ENCODE results near the gene IFNA4. TPM values are rescaled to one million over a fixed set of nuclear protein-coding genes. Genes with fewer than 3 reads are reported as not detected.
A peak's percentile ranks its signal among the peaks of the same experiment; 100 is the strongest.
"Not testable (repeated sequence)": the region's sequence is repeated elsewhere in the genome, so short reads cannot be mapped to it uniquely, and the experiment has no call there.

The IFNA4 gene
- total and polyA plus RNA-seq, 2 of the 8 experiments (the other 6 are each of a cell fraction or from before 2014, with no cell fraction given), result not detected

GRCh38 chr9:21182810-21183736 is 4.3 kb downstream of the IFNA4 start:
- H3K23me2 ChIP-seq (ENCODE audit: low read depth, low read length); H2AFZ ChIP-seq (ENCODE audit: low read length); H2BK12ac ChIP-seq (ENCODE audit: low read depth, low read length); H4K91ac ChIP-seq (replicated peaks; ENCODE audit: insufficient read length, low read length); H3K18ac ChIP-seq (ENCODE audit: extremely low read depth, low read length); DNase-seq (ENCODE audit: low read depth in 1 of 2, low spot score in 2 of 2); H3K9me3 ChIP-seq (ENCODE audit: insufficient read depth in 2 of 2, low read depth in 1 of 2, low read length in 1 of 2); H2BK120ac ChIP-seq (replicated peaks; ENCODE audit: low read depth, low read length); H3K9ac ChIP-seq (replicated peaks in 1 of 4; ENCODE audit: extremely low read depth in 1 of 4, low read depth in 3 of 4, low read length in 3 of 4); H4K8ac ChIP-seq (ENCODE audit: extremely low read depth, insufficient read depth, low read length); H3K4ac ChIP-seq (replicated peaks; ENCODE audit: insufficient read length, low read depth, low read length); POLR2A ChIA-PET (ENCODE audit: partially characterized antibody); H3K79me2 ChIP-seq (ENCODE audit: control insufficient read depth in 1 of 2, insufficient read depth in 2 of 2, low read length in 2 of 2); H3K79me1 ChIP-seq (ENCODE audit: low read depth, low read length); H2BK15ac ChIP-seq (ENCODE audit: low read length); H4K5ac ChIP-seq (ENCODE audit: insufficient read length, low read depth, low read length); H4K20me1 ChIP-seq (replicated peaks in 1 of 2; ENCODE audit: control insufficient read depth in 1 of 2, insufficient read depth in 2 of 2, low read length in 2 of 2); H3K36me3 ChIP-seq (ENCODE audit: control insufficient read depth in 2 of 4, insufficient read depth in 4 of 4, low read length in 3 of 4); H3K27ac ChIP-seq (ENCODE audit: low read depth, low read length); H3K4me3 ChIP-seq (ENCODE audit: extremely low read depth in 1 of 4, insufficient read depth in 2 of 4, low read depth in 3 of 4, low read length in 4 of 4); H3K14ac ChIP-seq (ENCODE audit: insufficient read length); H3K4me2 ChIP-seq (ENCODE audit: insufficient read depth in 1 of 2, low read depth in 2 of 2, low read length in 2 of 2); H2AK5ac ChIP-seq (ENCODE audit: low read depth, low read length); H3K23ac ChIP-seq (ENCODE audit: insufficient read length); H3K56ac ChIP-seq (replicated peaks; ENCODE audit: insufficient read length, low read depth, low read length); H3K27me3 ChIP-seq (replicated peaks in 1 of 4; ENCODE audit: control insufficient read depth in 3 of 4, extremely low read depth in 1 of 4, insufficient read depth in 3 of 4, low read length in 3 of 4); H3K4me1 ChIP-seq (replicated peaks in 1 of 4; ENCODE audit: control insufficient read depth in 3 of 4, insufficient read depth in 4 of 4, low read length in 3 of 4); FAIRE-seq; H2BK20ac ChIP-seq (ENCODE audit: low read length); H2BK5ac ChIP-seq (ENCODE audit: low read depth, low read length): not testable (repeated sequence)
- CTCF ChIA-PET (ENCODE audit: partially characterized antibody), result interaction anchor here (0.7 to 2.6 kb wide), 37 partner anchors 9 to 611 kb away, joined by 3 to 15 read pairs (median 4); partner anchors contain the start of genes IFNA10 and IFNA8
- WGBS, 2 experiments (ENCODE audit: extremely low coverage in 1 of 2, insufficient coverage in 1 of 2, insufficient read length in 1 of 2, insufficient replicate concordance in 2 of 2, low coverage in 1 of 2, low lambda C conversion rate in 2 of 2, missing lambda C conversion rate in 1 of 2), result 39% methylated on average over 4 of the region's 4 CpGs; no CpG with 5 or more reads in 1 of the 2 experiments
- TF ChIP-seq CTCF (IDR thresholded peaks at IDR 0.05; ENCODE audit: control extremely low read depth in 1 of 3, insufficient read depth in 1 of 3, low read depth in 1 of 3, low read length in 3 of 3) (peak; percentile 37 to 70 (median 58)), RAD21 (IDR thresholded peaks at IDR 0.05 in 1 of 2, conservative IDR thresholded peaks at IDR 0.05 in 1 of 2; ENCODE audit: low read depth in 2 of 2, low read length in 2 of 2) (peak; percentile 53 to 62; a peak in 3 of 4 replicates)
